T-helper 1 cell treated with Interleukin-12 subunit alpha and Interleukin-12 subunit beta and Interleukin-4 antibody, amounts not matched to agents 30 ng/mL and 1 ng/mL, for 36 hours (primary cell): ENCODE results near the gene IL4R. TPM values are rescaled to one million over a fixed set of nuclear protein-coding genes. Genes with fewer than 3 reads are reported as not detected.
"Not testable (repeated sequence)": the region's sequence is repeated elsewhere in the genome, so short reads cannot be mapped to it uniquely, and the experiment has no call there.

ENCODE experiments used
- intact Hi-C: fragments of 100-400 bp; cut with micrococcal nuclease; formaldehyde crosslinking; loops from one replicate; pipeline ENCODE4 v1.15.1; 2024
- total RNA-seq: library from RNA; stranded (reverse); gene quantifications from 2 replicates; pipeline ENCODE4 v1.2.3, GENCODE V29; 2022

IL4R gene
- total RNA-seq, 1 donor from 2014 or later = 472 TPM

GRCh38 chr16:27287887-27288286 is 25.9 kb upstream of the IL4R start:
- intact Hi-C loops = no loop called here

GRCh38 chr16:27288313-27288712 is 25.5 kb upstream of the IL4R start:
- intact Hi-C loops = not testable (repeated sequence)

- intact Hi-C loops = no loop called here
Measured at GRCh38 chr16:27289669-27290068, 24.1 kb upstream of the IL4R start.

GRCh38 chr16:27290562-27290961 is 23.2 kb upstream of the IL4R start:
- intact Hi-C loops = no loop called here

- intact Hi-C loops = no loop called here
Measured at GRCh38 chr16:27291106-27291505, 22.7 kb upstream of the IL4R start.

- intact Hi-C loops = no loop called here
Measured at GRCh38 chr16:27291722-27292240, 22.0 kb upstream of the IL4R start.

- intact Hi-C loops = no loop called here
Measured at GRCh38 chr16:27293343-27293742, 20.4 kb upstream of the IL4R start.

GRCh38 chr16:27298132-27298531 is 15.6 kb upstream of the IL4R start:
- intact Hi-C loops = no loop called here

GRCh38 chr16:27301236-27301861 is 12.4 kb upstream of the IL4R start:
- intact Hi-C loops = no loop called here

GRCh38 chr16:27302126-27302525 is 11.6 kb upstream of the IL4R start:
- intact Hi-C loops = no loop called here

- intact Hi-C loops = no loop called here
Measured at GRCh38 chr16:27303256-27304100, 10.3 kb upstream of the IL4R start.

GRCh38 chr16:27304102-27304501 is 9.7 kb upstream of the IL4R start:
- intact Hi-C loops = no loop called here

- intact Hi-C loops = no loop called here
Measured at GRCh38 chr16:27304881-27305745, 8.7 kb upstream of the IL4R start.

GRCh38 chr16:27305839-27306442 is 7.8 kb upstream of the IL4R start:
- intact Hi-C loops = no loop called here

- intact Hi-C loops = no loop called here
Measured at GRCh38 chr16:27308792-27309191, 5.0 kb upstream of the IL4R start.

GRCh38 chr16:27310576-27311447 is 3.0 kb upstream of the IL4R start:
- intact Hi-C loops = no loop called here

- intact Hi-C loops = no loop called here
Measured at GRCh38 chr16:27311448-27311830, 2.3 kb upstream of the IL4R start.

- intact Hi-C loops = loop anchor here (2.0 kb wide), 1 partner anchor 15 kb away; no protein-coding TSS in a partner anchor
Measured at GRCh38 chr16:27311897-27312303, 1.9 kb upstream of the IL4R start.

GRCh38 chr16:27312580-27313421 is 973 bp upstream of the IL4R start:
- intact Hi-C loops = loop anchor here (1.0 to 2.0 kb wide), 3 partner anchors 16 to 44 kb away; partner anchors contain the start of gene NSMCE1
